ENCODE measurements around the gene MAT2B. TPM values are rescaled to one million over a fixed set of nuclear protein-coding genes. Genes with fewer than 3 reads are reported as not detected.

Gene MAT2B
- total RNA-seq, 4 donors from 2014 or later: 26.6 to 44.7 (median 32.1) TPM

DNA sequence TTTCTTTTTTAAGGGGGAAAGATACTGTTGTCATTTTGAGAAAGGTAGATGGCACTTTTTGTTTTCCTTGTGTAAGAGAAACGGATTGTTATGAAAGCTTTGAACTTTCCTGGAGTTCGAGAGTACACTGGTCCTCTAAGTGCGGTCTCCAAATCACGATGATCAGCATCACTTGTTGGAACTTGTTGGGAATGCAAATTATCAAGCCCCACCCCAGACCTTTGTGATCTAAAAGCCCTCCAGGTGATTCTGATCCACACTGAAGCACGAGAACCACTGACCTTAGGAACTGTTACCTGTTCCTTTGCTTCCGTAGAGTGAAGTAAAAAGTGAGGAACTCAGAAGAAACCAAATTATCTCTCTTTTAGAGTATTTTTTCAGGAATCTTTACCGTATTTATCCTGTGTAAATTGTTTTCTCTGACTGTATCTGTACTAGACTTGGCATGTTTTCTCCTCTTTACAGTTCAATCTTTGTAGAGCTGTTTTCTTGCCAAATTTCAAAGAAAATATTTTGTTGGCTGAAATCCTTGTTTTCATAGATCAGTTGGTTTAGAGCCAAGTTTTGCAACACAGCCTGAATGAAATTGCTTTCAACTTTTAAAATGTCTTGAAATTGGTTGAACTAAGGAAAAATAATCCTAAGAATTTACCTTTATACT is 4.0 kb downstream of the MAT2B start:
- Histone ChIP-seq H3K9me3 (no peaks in the 10 kb centered on the region), H3K27me3 (no peaks in the 10 kb centered on the region), H3K4me3 (peak overlapping the region; percentile 26 to 88 (median 38)), H3K4me1 (peaks cover 48 to 54% of the 10 kb centered on the region in 2 donors), H3K36me3 (peaks cover 0 to 25% of the 10 kb centered on the region in 2 donors), H3K27ac (peak overlapping the region; percentile 92 to 98 (median 96))
- intact Hi-C loops (cut with DNase I; ENCODE audit: low total_unique reads) (no loop called here), in situ Hi-C loops (cut with MboI; ENCODE audit: low sequenced_read_pairs in 4 of 4) (loop anchor here in 1 of 4 donors (10.0 kb wide), 1 partner anchor 55 kb away; no protein-coding TSS in a partner anchor)
- ATAC-seq (no peak), DNase-seq (peak in 1 of 2 donors; percentile 32)
- TF ChIP-seq, protein P1, sequence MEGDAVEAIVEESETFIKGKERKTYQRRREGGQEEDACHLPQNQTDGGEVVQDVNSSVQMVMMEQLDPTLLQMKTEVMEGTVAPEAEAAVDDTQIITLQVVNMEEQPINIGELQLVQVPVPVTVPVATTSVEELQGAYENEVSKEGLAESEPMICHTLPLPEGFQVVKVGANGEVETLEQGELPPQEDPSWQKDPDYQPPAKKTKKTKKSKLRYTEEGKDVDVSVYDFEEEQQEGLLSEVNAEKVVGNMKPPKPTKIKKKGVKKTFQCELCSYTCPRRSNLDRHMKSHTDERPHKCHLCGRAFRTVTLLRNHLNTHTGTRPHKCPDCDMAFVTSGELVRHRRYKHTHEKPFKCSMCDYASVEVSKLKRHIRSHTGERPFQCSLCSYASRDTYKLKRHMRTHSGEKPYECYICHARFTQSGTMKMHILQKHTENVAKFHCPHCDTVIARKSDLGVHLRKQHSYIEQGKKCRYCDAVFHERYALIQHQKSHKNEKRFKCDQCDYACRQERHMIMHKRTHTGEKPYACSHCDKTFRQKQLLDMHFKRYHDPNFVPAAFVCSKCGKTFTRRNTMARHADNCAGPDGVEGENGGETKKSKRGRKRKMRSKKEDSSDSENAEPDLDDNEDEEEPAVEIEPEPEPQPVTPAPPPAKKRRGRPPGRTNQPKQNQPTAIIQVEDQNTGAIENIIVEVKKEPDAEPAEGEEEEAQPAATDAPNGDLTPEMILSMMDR (IDR thresholded peaks at IDR 0.05 in 4 of 5, conservative IDR thresholded peaks at IDR 0.05 in 1 of 5): no peak
- no peak for TF ChIP-seq POLR2A (IDR thresholded peaks at IDR 0.05)

DNA sequence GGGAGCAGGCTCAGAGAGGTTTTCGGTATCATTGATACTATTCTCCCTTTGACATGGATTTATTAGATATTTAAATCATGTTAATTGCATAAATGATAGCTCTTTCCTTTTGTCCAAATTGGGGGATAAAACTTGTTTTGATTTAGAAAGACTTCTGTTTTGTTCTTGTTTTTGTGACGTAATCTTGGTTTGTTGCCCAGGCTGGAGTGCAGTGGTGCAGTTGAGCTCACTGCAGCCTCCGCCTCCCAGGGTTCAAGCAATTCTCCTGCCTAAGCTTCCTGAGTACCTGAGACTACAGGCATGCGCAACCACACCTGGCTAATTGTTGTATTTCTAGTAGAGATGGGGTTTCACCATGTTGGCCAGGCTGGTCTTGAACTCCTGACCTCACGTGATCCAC is 7.1 kb downstream of the MAT2B start:
- no peak for ATAC-seq
- Histone ChIP-seq H3K4me1 (peaks cover 41 to 45% of the 10 kb centered on the region in 2 donors), H3K36me3 (peaks cover 0 to 51% of the 10 kb centered on the region in 2 donors), H3K27me3 (no peaks in the 10 kb centered on the region), H3K27ac (no peak overlapping the region), H3K4me3 (no peak overlapping the region), H3K9me3 (no peaks in the 10 kb centered on the region)
- in situ Hi-C loops (cut with MboI; ENCODE audit: low sequenced_read_pairs in 4 of 4): loop anchor here in 1 of 4 donors (5.0 kb wide), 1 partner anchor 55 kb away; no protein-coding TSS in a partner anchor
- no peak for DNase-seq
- TF ChIP-seq, protein P1 (IDR thresholded peaks at IDR 0.05 in 4 of 5, conservative IDR thresholded peaks at IDR 0.05 in 1 of 5): no peak
- no peak for TF ChIP-seq POLR2A (IDR thresholded peaks at IDR 0.05)
- intact Hi-C loops (cut with DNase I; ENCODE audit: low total_unique reads): no loop called here

DNA sequence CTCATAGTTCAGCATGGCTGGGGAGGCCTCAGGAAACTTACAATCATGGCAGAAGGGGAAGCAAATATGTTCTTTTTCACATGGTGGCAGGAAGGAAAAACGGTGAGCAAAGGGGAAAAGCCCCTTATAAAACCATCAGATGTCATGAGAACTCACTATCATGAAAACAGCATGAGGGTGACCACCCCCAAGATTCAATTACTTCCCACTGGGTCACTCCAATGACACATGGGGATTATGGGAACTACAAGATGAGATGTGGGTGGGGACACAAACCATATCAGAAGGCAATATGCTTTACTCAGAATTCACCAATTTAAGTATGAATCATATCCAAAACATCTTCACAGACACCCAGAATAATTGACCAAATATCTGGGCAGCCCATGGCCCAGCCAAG is 19.7 kb downstream of the MAT2B start:
- Histone ChIP-seq H3K9me3 (no peaks in the 10 kb centered on the region), H3K27me3 (no peaks in the 10 kb centered on the region), H3K4me3 (no peak overlapping the region), H3K27ac (no peak overlapping the region), H3K36me3 (peaks cover 0 to 7% of the 10 kb centered on the region in 2 donors), H3K4me1 (no peaks in the 10 kb centered on the region)
- TF ChIP-seq, protein P1 (IDR thresholded peaks at IDR 0.05 in 4 of 5, conservative IDR thresholded peaks at IDR 0.05 in 1 of 5): no peak
- no peak for TF ChIP-seq POLR2A (IDR thresholded peaks at IDR 0.05)
- ATAC-seq (no peak), DNase-seq (no peak)
- intact Hi-C loops (cut with DNase I; ENCODE audit: low total_unique reads): no loop called here
- in situ Hi-C loops (cut with MboI; ENCODE audit: low sequenced_read_pairs in 4 of 4): no loop called here

DNA sequence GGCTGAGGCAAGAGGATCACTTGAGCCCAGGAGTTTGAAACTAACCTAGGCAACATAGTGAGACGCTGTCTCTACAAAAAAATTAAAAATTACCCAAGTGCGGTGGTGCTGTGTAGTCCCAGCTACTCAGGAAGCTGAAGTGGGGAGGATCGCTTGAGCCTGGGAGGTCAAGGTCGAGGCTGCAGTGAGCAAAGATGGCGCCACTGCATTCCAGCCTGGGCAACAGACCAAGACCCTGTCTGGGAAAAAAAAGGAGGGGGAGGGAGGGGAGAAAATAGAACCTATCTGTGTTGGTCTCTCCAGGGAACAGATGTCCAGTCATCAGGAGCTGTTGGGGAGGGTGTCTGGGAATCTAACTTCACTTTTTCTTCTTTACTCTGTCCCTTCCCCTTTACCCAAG is 24.3 kb downstream of the MAT2B start:
- intact Hi-C loops (cut with DNase I; ENCODE audit: low total_unique reads): no loop called here
- Histone ChIP-seq H3K4me1 (no peaks in the 10 kb centered on the region), H3K9me3 (no peaks in the 10 kb centered on the region), H3K27ac (no peak overlapping the region), H3K36me3 (no peaks in the 10 kb centered on the region), H3K27me3 (no peaks in the 10 kb centered on the region), H3K4me3 (no peak overlapping the region)
- in situ Hi-C loops (cut with MboI; ENCODE audit: low sequenced_read_pairs in 4 of 4): no loop called here
- DNase-seq (no peak), ATAC-seq (no peak)
- no peak for TF ChIP-seq POLR2A (IDR thresholded peaks at IDR 0.05)
- TF ChIP-seq, protein P1 (IDR thresholded peaks at IDR 0.05 in 4 of 5, conservative IDR thresholded peaks at IDR 0.05 in 1 of 5): no peak
